Activated T-helper 1 cell treated with anti-CD3 and anti-CD28 coated beads, Interleukin-12 subunit alpha, Interleukin-12 subunit beta, Interleukin-2, Interleukin-4 antibody, amounts not matched to agents 30 ng/mL and 10 ng/mL and 1 ng/mL, durations not matched to agents 14 hours and 24 hours and 36 hours (primary cell): ENCODE measurements around the gene KRTAP1-3. TPM values are rescaled to one million over a fixed set of nuclear protein-coding genes. Genes with fewer than 3 reads are reported as not detected.
"Not testable (repeated sequence)": the region's sequence is repeated elsewhere in the genome, so short reads cannot be mapped to it uniquely, and the experiment has no call there.

ENCODE experiments used
- DNase-seq: peaks from one replicate; pipeline ENCODE4 v3.0.0; 2021; ENCODE audit warnings: low spot score
- H3K27ac Mint-ChIP-seq: one replicate; pipeline ENCODE4 v1.8.0; 2021; ENCODE audit warnings: mild to moderate bottlenecking, mixed read lengths
- H3K27me3 Mint-ChIP-seq: one replicate; pipeline ENCODE4 v1.8.0; 2022; ENCODE audit warnings: mild to moderate bottlenecking, moderate library complexity, mixed read lengths; ENCODE audit not compliant: insufficient read depth
- H3K36me3 Mint-ChIP-seq: one replicate; pipeline ENCODE4 v1.8.0; 2021; ENCODE audit warnings: low read depth, mixed read lengths
- H3K4me1 Mint-ChIP-seq: one replicate; pipeline ENCODE4 v1.8.0; 2021; ENCODE audit warnings: low read depth, mixed read lengths
- H3K4me3 Mint-ChIP-seq: one replicate; pipeline ENCODE4 v1.8.0; 2021; ENCODE audit warnings: mild to moderate bottlenecking, moderate library complexity, mixed read lengths
- H3K9me3 Mint-ChIP-seq: one replicate; pipeline ENCODE4 v1.8.0; 2021; ENCODE audit warnings: mixed read lengths
- intact Hi-C: fragments of 100-400 bp; cut with micrococcal nuclease; formaldehyde crosslinking; loops from one replicate; pipeline ENCODE4 v1.15.1; 2024
- total RNA-seq: library from RNA; stranded (reverse); gene quantifications from 2 replicates; pipeline ENCODE4 v1.2.3, GENCODE V29; 2022

The KRTAP1-3 gene
- total RNA-seq, 1 donor from 2014 or later = not detected

DNA sequence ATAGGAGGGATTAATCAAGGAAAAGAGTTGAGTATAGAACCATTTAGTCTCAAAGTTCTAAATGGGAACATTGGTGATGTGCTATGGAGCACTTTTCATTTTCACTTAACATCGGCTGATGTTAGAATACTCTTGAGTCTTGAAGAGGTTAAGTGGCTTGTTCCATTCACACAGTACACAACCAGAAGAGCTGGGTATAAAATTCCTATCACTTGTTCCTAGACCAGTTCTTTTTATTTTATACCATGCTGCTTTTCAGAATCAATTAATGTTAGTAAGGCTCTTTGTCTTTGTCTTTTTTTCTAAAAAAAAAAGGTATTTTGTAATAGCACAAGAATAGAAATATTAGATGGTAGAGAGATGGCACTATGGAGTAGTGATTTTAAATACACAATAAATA lies 8.3 kb upstream of the KRTAP1-3 start:
- Mint-ChIP-seq H3K27me3 (peaks cover 8% of the 10 kb centered on the region), H3K9me3 (peaks cover 10% of the 10 kb centered on the region), H3K27ac (no peak overlapping the region), H3K4me3 (no peak overlapping the region), H3K4me1 (no peaks in the 10 kb centered on the region), H3K36me3 (no peaks in the 10 kb centered on the region)
- intact Hi-C loops = no loop called here
- DNase-seq = no peak

DNA sequence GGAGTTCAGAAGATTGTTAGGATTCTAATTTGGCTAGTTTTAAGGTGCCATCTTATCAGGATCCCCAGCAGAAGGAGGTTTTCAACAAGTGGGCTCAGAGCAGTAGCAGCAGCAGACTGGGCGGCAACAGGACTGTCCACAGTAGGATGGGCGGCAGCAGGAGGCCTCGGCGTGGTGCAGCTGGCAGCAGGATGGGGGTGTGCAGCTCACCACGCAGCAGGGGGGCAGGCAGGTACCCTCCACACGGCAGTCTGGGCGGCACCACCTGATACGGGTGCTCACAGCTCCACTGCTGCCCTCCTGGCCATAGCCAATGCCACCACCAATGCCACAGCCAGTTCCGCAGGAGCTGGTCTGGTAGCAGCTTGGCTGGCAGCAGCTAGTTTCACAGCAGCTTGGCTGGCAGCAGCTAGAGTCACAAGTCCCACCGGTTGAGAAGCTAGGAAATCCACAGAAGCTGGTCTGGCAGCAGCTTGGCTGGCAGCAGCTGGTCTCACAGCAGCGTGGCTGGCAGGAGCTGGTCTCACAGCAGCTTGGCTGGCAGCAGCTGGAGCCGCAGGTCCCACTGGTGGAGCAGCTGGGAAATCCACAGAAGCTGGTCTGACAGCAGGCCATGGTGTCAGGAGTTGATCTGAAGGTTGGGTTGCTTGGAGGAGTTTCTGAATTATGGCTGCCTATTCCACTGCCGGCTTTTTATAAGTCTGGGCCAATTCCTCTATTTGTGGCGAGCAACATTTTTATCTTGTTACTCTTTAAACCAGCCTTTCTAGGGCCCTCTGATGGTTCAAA lies 6.3 kb upstream of the KRTAP1-3 start, which contains the start of gene KRTAP1-1:
KRTAP1-1 (minus strand) TSS at position 668 of the 789 bp plus-strand sequence; CDS start at position 615, 53 bp downstream.
- H3K27me3 Mint-ChIP-seq, H3K4me1 Mint-ChIP-seq, H3K36me3 Mint-ChIP-seq, H3K4me3 Mint-ChIP-seq, DNase-seq, H3K27ac Mint-ChIP-seq, intact Hi-C loops: not testable (repeated sequence)
- peaks cover 10% of the 10 kb centered on the region for H3K9me3 Mint-ChIP-seq

DNA sequence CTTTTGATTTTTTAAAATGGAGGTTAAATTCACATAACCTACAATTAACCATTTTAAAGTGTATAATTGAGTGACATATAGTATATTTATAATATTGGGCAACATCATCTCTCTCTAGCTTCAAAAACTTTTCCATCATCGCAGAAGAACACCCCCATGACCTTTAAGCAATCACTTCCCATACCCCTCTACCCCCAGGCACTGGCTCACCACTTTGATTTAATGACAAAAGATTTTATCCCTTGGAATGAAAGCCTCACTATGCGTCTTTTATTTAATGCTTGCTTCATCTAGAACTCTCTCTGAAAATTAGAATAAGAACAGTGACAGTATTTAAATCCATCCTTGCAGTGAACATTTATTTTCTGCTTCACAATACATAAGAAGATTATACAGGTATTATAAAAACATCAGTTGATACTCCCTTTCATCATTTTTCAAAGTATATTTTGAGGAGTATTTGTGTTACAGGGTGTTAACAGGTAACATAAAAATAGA lies 3.2 kb upstream of the KRTAP1-3 start:
- H3K4me1 Mint-ChIP-seq = no peaks in the 10 kb centered on the region
- peaks cover 7% of the 10 kb centered on the region for H3K27me3 Mint-ChIP-seq

GRCh38 chr17:41029633-41030245 lies 4.9 kb downstream of the KRTAP1-3 start, which contains the start of gene KRTAP1-4:
KRTAP1-4 (minus strand) TSS chr17:41030195; CDS start chr17:41030078, 117 bp downstream.
- H3K9me3 Mint-ChIP-seq = no peaks in the 10 kb centered on the region
- H3K4me1 Mint-ChIP-seq = no peaks in the 10 kb centered on the region
- no peak for DNase-seq
- H3K27me3 Mint-ChIP-seq = peaks cover 6% of the 10 kb centered on the region
- no peak within 1 kb of the TSS for H3K27ac Mint-ChIP-seq
- no peak within 1 kb of the TSS for H3K4me3 Mint-ChIP-seq
- no peaks in the 10 kb centered on the region for H3K36me3 Mint-ChIP-seq
- intact Hi-C loops = no loop called here

More for the DNA sequence above, 3.2 kb upstream of the KRTAP1-3 start:
- no peak for DNase-seq
- no peaks in the 10 kb centered on the region for H3K36me3 Mint-ChIP-seq
- H3K9me3 Mint-ChIP-seq = no peaks in the 10 kb centered on the region
- H3K27ac Mint-ChIP-seq = no peak overlapping the region
- no peak overlapping the region for H3K4me3 Mint-ChIP-seq
- intact Hi-C loops = no loop called here

DNA sequence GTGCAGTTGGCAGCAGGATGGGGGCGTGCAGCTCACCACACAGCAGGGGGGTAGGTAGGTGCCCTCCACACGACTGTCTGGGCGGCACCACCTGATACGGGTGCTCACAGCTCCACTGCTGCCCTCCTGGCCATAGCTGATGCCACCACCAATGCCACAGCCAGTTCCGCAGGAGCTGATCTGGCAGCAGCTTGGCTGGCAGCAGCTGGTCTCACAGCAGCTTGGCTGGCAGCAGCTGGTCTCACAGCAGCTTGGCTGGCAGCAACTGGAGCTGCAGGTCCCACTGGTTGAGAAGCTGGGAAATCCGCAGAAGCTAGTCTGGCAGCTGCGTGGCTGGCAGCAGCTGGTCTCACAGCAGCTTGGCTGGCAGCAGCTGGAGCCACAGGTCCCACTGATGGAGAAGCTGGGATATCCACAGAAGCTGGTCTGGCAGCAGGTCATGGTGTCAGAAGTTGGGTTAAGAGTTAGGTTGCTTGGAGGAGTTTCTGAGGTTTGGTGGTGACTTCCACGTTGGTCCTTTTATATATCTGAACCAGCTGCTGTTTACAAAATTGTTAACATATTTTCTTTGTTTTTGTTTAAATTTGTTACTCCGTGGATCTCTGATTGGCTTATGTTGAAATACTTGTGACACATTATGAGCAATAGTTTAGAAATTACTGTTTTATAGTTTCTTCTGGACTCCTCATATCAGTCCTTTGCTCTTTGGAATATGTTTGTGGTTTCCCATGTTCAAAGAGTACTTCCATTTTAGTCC lies 7.8 kb downstream of the KRTAP1-3 start, which contains the start of gene KRTAP1-5:
KRTAP1-5 (minus strand) TSS at position 494 of the 757 bp plus-strand sequence; CDS start at position 441, 53 bp downstream.
- H3K36me3 Mint-ChIP-seq = no peaks in the 10 kb centered on the region
- no peak within 1 kb of the TSS for H3K27ac Mint-ChIP-seq
- H3K4me3 Mint-ChIP-seq = no peak within 1 kb of the TSS
- H3K4me1 Mint-ChIP-seq = no peaks in the 10 kb centered on the region
- peaks cover 6% of the 10 kb centered on the region for H3K27me3 Mint-ChIP-seq
- intact Hi-C loops = no loop called here
- no peak for DNase-seq
- no peaks in the 10 kb centered on the region for H3K9me3 Mint-ChIP-seq

DNA sequence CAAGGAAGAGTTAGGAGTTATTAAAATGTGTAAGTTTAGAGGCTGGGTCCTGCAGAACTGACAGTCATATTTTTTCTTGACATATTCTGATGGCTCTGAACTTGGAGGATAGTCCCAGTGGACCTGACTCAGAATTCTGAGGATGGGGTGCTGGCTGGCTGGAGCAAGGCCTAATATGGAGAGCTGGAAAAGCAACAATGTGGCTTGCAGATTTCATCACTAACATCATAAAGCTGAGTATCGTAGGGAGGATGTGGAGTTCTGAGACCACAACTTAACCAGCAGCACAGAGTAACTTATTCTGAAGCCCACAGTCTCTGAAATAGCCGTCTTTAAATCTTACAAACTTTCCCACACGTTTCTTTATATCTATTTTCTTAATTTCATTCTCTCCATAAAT lies 10.0 kb downstream of the KRTAP1-3 start:
- Mint-ChIP-seq H3K9me3 (no peaks in the 10 kb centered on the region), H3K4me1 (no peaks in the 10 kb centered on the region), H3K27me3 (peaks cover 2% of the 10 kb centered on the region), H3K27ac (no peak overlapping the region), H3K4me3 (no peak overlapping the region), H3K36me3 (no peaks in the 10 kb centered on the region)
- intact Hi-C loops = no loop called here
- no peak for DNase-seq

DNA sequence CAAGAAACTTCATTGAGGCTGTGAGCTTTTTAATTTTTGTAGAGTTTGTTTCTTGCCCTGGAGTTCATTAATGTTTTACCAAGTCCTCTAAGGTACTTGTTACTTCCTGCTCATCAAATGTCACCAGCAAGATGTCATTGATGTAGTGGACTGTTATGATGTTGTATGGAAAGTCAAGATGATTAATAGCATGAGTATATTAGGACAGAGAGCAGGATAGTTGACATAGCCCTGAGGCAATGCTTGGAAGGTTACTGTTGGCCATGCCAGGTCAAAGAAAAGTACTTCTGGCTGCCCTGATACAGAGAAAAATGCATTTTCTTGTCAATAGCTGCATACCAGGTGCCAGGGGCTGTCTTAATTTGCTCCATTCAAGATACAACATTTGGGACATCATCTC lies 14.3 kb downstream of the KRTAP1-3 start:
- intact Hi-C loops = no loop called here
- no peaks in the 10 kb centered on the region for H3K9me3 Mint-ChIP-seq
- no peaks in the 10 kb centered on the region for H3K36me3 Mint-ChIP-seq
- no peak overlapping the region for H3K4me3 Mint-ChIP-seq
- DNase-seq = no peak
- no peaks in the 10 kb centered on the region for H3K4me1 Mint-ChIP-seq
- H3K27ac Mint-ChIP-seq = no peak overlapping the region
- H3K27me3 Mint-ChIP-seq = peaks cover 2% of the 10 kb centered on the region

DNA sequence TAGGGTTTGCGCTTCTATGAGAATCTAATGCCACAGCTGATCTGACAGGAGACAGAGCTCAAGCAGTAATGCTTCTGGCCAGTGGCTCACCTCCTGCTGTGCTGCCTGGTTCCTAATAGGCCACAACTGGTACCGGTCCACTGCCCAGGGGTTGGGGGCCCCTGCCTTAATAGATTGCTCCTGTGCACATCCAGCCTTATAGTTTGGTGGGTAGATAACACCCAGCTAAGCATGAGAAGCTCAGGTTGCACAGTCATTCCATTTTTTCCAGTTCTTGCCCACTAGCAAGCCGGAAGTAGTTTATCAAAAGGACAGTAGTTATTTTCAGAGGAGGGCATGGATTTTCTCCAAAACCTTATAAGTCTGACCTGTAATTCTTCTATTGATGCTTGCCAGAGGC lies 15.3 kb downstream of the KRTAP1-3 start:
- Mint-ChIP-seq H3K4me3 (no peak overlapping the region), H3K4me1 (no peaks in the 10 kb centered on the region), H3K27ac (no peak overlapping the region), H3K27me3 (peaks cover 2% of the 10 kb centered on the region), H3K36me3 (no peaks in the 10 kb centered on the region), H3K9me3 (no peaks in the 10 kb centered on the region)
- no peak for DNase-seq
- intact Hi-C loops = no loop called here

- Mint-ChIP-seq H3K9me3 (no peaks in the 10 kb centered on the region), H3K36me3 (no peaks in the 10 kb centered on the region), H3K27me3 (peaks cover 2% of the 10 kb centered on the region), H3K4me3 (no peak overlapping the region), H3K27ac (no peak overlapping the region), H3K4me1 (no peaks in the 10 kb centered on the region)
- intact Hi-C loops = no loop called here
- DNase-seq = no peak
Measured at GRCh38 chr17:41018541-41018940, 16.1 kb downstream of the KRTAP1-3 start.

GRCh38 chr17:41016578-41017215 lies 18.0 kb downstream of the KRTAP1-3 start:
- intact Hi-C loops = no loop called here
- DNase-seq = no peak
- H3K27ac Mint-ChIP-seq = no peak overlapping the region
- H3K36me3 Mint-ChIP-seq = no peaks in the 10 kb centered on the region
- H3K9me3 Mint-ChIP-seq = no peaks in the 10 kb centered on the region
- peaks cover 4% of the 10 kb centered on the region for H3K27me3 Mint-ChIP-seq
- no peak overlapping the region for H3K4me3 Mint-ChIP-seq
- no peaks in the 10 kb centered on the region for H3K4me1 Mint-ChIP-seq

DNA sequence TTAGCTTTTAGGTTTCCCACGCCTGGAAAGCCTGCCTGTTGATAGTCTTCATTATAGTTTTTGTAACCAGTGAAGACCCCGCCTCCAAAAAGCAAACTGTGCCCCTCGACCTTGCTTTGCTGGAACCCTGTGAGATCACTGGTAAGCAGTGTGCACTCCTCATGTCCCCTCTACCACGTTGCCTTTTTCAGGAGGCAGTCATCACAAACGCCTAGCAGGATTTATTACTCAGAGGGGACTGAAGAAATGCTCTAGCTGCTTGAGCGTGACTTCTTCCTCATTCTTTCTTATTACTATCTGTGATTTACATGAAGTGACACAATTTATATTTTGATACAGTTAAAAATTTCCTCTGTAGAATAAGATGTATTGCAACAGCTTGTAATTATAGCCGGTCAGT lies 19.2 kb downstream of the KRTAP1-3 start:
- Mint-ChIP-seq H3K4me1 (no peaks in the 10 kb centered on the region), H3K27ac (no peak overlapping the region), H3K36me3 (no peaks in the 10 kb centered on the region), H3K27me3 (peaks cover 6% of the 10 kb centered on the region), H3K9me3 (no peaks in the 10 kb centered on the region), H3K4me3 (no peak overlapping the region)
- intact Hi-C loops = no loop called here
- DNase-seq = no peak

GRCh38 chr17:41013606-41014005 lies 21.1 kb downstream of the KRTAP1-3 start:
- H3K4me3 Mint-ChIP-seq = no peak overlapping the region
- intact Hi-C loops = no loop called here
- peaks cover 8% of the 10 kb centered on the region for H3K27me3 Mint-ChIP-seq
- no peak overlapping the region for H3K27ac Mint-ChIP-seq
- no peaks in the 10 kb centered on the region for H3K9me3 Mint-ChIP-seq
- no peaks in the 10 kb centered on the region for H3K36me3 Mint-ChIP-seq
- H3K4me1 Mint-ChIP-seq = no peaks in the 10 kb centered on the region
- no peak for DNase-seq
